ENCODE results near the gene YY1. TPM values are rescaled to one million over a fixed set of nuclear protein-coding genes. Genes with fewer than 3 reads are reported as not detected.
A peak's percentile ranks its signal among the peaks of the same experiment; 100 is the strongest.

Gene YY1
- total RNA-seq, 1 experiment from 2014 or later = 73.3 TPM

DNA sequence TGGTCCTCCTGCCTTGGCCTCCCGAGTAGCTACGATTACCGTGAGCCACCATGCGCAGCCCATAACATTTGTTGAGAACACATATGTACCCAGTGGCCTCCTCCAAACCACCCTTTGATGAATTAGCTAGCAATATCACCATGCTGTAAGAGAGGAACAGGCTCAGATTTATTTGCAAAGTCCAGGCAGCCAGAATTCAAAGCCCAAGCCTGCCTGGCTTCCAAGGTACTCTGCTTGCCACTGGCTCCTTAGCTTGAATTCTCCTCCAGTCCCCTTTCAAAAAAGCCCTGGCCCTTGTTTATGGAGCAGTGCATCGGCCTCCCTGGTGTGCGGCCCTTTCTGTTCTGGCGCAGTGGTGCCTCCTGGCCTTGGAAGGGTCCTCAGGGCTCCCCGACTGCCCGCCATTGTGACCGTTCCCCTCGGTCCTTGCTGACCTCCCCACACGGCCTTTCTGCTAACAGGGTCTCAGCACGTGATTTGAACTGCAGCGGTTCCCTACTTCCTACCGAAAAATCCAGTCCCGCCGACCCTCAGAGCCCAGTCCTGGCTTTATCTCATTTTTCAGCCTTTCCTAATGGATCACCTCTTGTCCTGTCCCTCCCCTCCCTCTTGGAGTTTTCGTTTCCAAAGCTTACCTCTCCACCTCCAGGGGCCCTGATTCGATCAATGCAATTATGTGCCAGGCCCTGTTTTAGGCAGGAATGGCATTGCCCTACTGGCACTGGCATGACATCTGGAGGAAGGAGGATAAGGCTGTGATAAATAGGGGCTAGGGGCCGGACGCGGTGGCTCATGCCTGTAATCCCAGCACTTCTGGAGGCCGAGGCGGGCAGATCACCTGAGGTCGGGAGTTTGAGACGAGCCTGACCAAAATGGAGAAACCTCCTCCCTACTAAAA, 45.3 kb downstream of the YY1 start:
- no peak for DNase-seq (ENCODE audit: unreplicated experiment)
- Mint-ChIP-seq H3K36me3 (ENCODE audit: insufficient read depth, unreplicated experiment) (peaks cover 35% of the 10 kb centered on the region), H3K9me3 (ENCODE audit: unreplicated experiment) (no peaks in the 10 kb centered on the region), H3K4me1 (ENCODE audit: insufficient read depth, unreplicated experiment) (peaks cover 31% of the 10 kb centered on the region), H3K27me3 (ENCODE audit: insufficient read depth, unreplicated experiment) (no peaks in the 10 kb centered on the region), H3K4me3 (ENCODE audit: unreplicated experiment) (peak overlapping the region; percentile 77), H3K27ac (ENCODE audit: low read depth, unreplicated experiment) (no peak overlapping the region)
- ChIA-PET CTCF (interaction anchor here (0.6 to 2.4 kb wide), 14 partner anchors 11 to 1557 kb away, joined by 3 to 30 read pairs (median 5); no protein-coding TSS in a partner anchor), POLR2A (interaction anchor here (0.7 to 2.5 kb wide), 5 partner anchors 12 to 1389 kb away, joined by 3 to 8 read pairs (median 3); no protein-coding TSS in a partner anchor)
- BruUV-seq (replicated peaks) = no TSS peak
- TF ChIP-seq CTCF (IDR thresholded peaks at IDR 0.05; ENCODE audit: unreplicated experiment) = no peak
- intact Hi-C loops (cut with micrococcal nuclease) = no loop called here

DNA sequence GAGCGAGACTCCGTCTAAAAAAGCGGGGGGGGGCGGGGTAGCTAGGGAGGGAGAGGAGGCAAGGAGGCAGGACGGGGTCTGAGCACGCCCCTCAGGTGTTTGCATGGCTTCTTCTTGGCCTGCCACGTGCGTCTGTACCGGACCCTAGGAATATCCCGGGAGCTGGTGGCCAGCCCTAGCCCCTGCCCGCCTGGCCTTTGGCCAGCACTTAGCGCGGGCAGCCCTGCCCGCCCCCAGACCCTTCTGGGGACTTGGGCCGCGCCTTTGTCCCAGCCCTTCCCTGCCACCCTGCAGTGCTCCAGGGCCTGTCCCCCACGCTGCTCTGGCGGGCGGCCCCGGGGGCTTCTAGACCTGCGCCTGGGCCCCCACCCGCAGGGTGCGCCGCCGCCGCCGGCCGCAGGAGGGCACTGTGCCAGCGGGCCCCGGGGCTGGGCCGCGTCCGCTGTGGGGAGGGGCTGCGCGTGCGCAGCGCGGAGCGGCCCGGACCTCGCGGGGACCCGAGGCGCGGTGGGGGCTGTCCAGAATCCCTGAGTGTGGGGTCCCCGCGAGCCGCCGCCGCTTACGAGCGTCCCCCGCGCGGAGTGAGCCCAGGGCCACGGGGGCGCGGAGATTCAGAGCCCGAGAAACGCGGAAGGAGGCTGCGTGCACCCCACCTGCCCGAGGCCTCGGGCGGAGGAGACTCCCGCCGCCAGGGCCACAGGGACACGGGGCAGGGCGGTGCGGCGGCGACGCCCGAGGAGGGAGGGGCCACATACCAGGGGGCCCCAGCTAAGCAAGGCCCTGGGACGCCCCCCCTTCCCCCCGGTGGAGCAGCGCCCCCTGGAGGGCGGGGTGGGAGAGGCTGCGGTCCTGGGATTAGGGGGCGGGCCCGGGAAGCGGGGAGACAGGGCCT, 46.3 kb downstream of the YY1 start:
- no TSS peak for BruUV-seq (replicated peaks)
- intact Hi-C loops (cut with micrococcal nuclease) = no loop called here
- peak; percentile 97 for TF ChIP-seq CTCF (IDR thresholded peaks at IDR 0.05; ENCODE audit: unreplicated experiment)

DNA sequence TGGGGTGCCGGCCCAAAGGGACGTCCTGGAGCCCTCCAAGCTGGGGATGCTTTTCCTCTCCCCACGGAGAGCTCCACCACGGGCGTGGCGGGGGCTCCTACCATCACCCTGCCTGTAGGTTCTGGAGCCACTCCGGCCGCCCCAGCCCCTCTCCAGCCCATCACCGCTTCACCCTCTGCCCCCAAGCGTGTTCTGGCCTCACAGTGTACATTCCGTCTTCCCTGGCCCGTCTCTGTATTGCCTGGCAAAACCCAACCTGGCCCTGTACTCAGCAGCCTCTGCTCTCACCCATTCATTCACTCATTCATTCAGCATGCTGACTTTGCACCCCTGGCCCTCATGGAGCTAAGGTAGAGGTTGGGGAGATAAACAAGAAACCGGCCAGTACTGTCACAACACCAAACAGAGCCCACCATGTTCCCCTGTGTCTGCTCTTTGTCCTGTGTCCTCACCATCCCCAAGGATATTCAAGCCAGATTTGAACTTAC, 47.0 kb downstream of the YY1 start:
- peak overlapping the region; percentile 64 for H3K27ac Mint-ChIP-seq (ENCODE audit: low read depth, unreplicated experiment)
- peaks cover 20% of the 10 kb centered on the region for H3K4me1 Mint-ChIP-seq (ENCODE audit: insufficient read depth, unreplicated experiment)
- no peak for TF ChIP-seq CTCF (IDR thresholded peaks at IDR 0.05; ENCODE audit: unreplicated experiment)
- no peaks in the 10 kb centered on the region for H3K27me3 Mint-ChIP-seq (ENCODE audit: insufficient read depth, unreplicated experiment)
- no peaks in the 10 kb centered on the region for H3K9me3 Mint-ChIP-seq (ENCODE audit: unreplicated experiment)
- POLR2A ChIA-PET = interaction anchor here (1.2 to 2.1 kb wide), 3 partner anchors 10 to 91 kb away, joined by 3 to 8 read pairs (median 5); a partner anchor contains a TSS
- CTCF ChIA-PET = interaction anchor here (0.6 to 2.4 kb wide), 21 partner anchors 9 to 768 kb away, joined by 3 to 30 read pairs (median 4); no protein-coding TSS in a partner anchor
- peaks cover 26% of the 10 kb centered on the region for H3K36me3 Mint-ChIP-seq (ENCODE audit: insufficient read depth, unreplicated experiment)
- no peak for DNase-seq (ENCODE audit: unreplicated experiment)
- intact Hi-C loops (cut with micrococcal nuclease) = no loop called here
- H3K4me3 Mint-ChIP-seq (ENCODE audit: unreplicated experiment) = peak overlapping the region; percentile 77
- no TSS peak for BruUV-seq (replicated peaks)

More for the DNA sequence above, 46.3 kb downstream of the YY1 start:
- no peaks in the 10 kb centered on the region for H3K27me3 Mint-ChIP-seq (ENCODE audit: insufficient read depth, unreplicated experiment)
- H3K27ac Mint-ChIP-seq (ENCODE audit: low read depth, unreplicated experiment) = peak overlapping the region; percentile 64
- CTCF ChIA-PET = interaction anchor here (0.6 to 2.4 kb wide), 23 partner anchors 9 to 534 kb away, joined by 3 to 30 read pairs (median 4); no protein-coding TSS in a partner anchor
- H3K36me3 Mint-ChIP-seq (ENCODE audit: insufficient read depth, unreplicated experiment) = peaks cover 32% of the 10 kb centered on the region
- H3K4me1 Mint-ChIP-seq (ENCODE audit: insufficient read depth, unreplicated experiment) = peaks cover 24% of the 10 kb centered on the region
- POLR2A ChIA-PET = interaction anchor here (1.0 to 2.1 kb wide), 4 partner anchors 13 to 92 kb away, joined by 3 to 8 read pairs (median 3); a partner anchor contains a TSS
- peak overlapping the region; percentile 77 for H3K4me3 Mint-ChIP-seq (ENCODE audit: unreplicated experiment)
- peak; percentile 57 for DNase-seq (ENCODE audit: unreplicated experiment)
- H3K9me3 Mint-ChIP-seq (ENCODE audit: unreplicated experiment) = no peaks in the 10 kb centered on the region

Data from MCF 10A (cell line).